ENCODE measurements around the gene SMOC2.

- TF ChIP-seq CTCF (IDR thresholded peaks at IDR 0.05) (no peak), POLR2A (IDR thresholded peaks at IDR 0.05) (no peak)
Measured at GRCh38 chr6:168525926-168526630, 85.1 kb downstream of the SMOC2 start.

Data from Peyer's patch (tissue), 4 donors.